Astrocyte (in vitro differentiated cells and primary cell): ENCODE results near the gene CDS2.

Experiments used
- CTCF ChIP-seq: IDR thresholded peaks from 2 replicates; pipeline ENCODE4 v1.5.1; 2011; ENCODE audit warnings: low read depth, mild to moderate bottlenecking, inconsistent platforms, low read length, moderate library complexity; ENCODE audit not compliant: insufficient read depth
- EZH2 ChIP-seq: IDR thresholded peaks from 2 replicates; pipeline ENCODE4 v1.6.1; 2012; ENCODE audit warnings: mild to moderate bottlenecking, low read length, inconsistent platforms; ENCODE audit not compliant: insufficient read depth

GRCh38 chr20:5205348-5206210, 78.8 kb downstream of the CDS2 start:
- TF ChIP-seq CTCF = peak; percentile 89
- TF ChIP-seq EZH2 = no peak
